ENCODE results near the gene CDK6. TPM values are rescaled to one million over a fixed set of nuclear protein-coding genes. Genes with fewer than 3 reads are reported as not detected.

CDK6 gene
- total and polyA plus RNA-seq, 4 donors = 1.6 to 66.4 (median 12.1) TPM

DNA sequence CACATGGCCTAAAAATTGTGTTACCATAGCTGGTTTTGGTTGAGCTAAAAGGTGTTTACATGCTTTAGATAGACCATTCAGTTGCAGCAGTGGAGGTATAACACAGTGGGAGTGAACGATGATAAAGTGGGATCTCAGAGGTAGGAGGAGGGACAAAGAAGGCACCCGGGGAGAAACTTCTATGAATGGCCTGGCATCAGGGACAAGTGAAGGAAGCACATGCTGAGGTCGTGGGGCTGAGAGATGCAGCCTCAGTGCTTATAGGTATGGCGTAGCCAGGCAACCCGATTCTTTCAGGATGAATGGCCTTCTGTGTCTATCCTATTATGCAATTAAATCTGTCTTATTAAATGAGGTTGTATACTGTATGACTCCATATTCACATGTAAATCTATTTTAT lies 3.9 kb upstream of the CDK6 start:
- H3K4me3 ChIP-seq = no peak overlapping the region
- no peaks in the 10 kb centered on the region for H3K27me3 ChIP-seq (ENCODE audit: control insufficient read depth in 3 of 3, insufficient read depth in 3 of 3, low read length in 2 of 3)
- TF ChIP-seq CTCF (IDR thresholded peaks at IDR 0.05; ENCODE audit: control extremely low read depth, extremely low read depth) = no peak
- no peak overlapping the region for H3K9ac ChIP-seq (ENCODE audit: insufficient read depth in 1 of 2, low read length in 2 of 2)
- no peak for DNase-seq
- H3K36me3 ChIP-seq (ENCODE audit: control insufficient read depth in 4 of 4, insufficient read depth in 4 of 4, low read length in 4 of 4) = no peaks in the 10 kb centered on the region
- ATAC-seq (ENCODE audit: insufficient read depth, low FRiP score) = no peak
- H3K4me1 ChIP-seq (ENCODE audit: control insufficient read depth in 5 of 5, insufficient read depth in 5 of 5, low read length in 5 of 5) = peaks cover 0 to 4% (median 0%) of the 10 kb centered on the region in 5 donors
- H3K9me3 ChIP-seq (ENCODE audit: control insufficient read depth in 4 of 4, insufficient read depth in 3 of 4, low read length in 3 of 4) = no peaks in the 10 kb centered on the region
- H3K27ac ChIP-seq (ENCODE audit: low read depth in 1 of 2, low read length in 1 of 2) = no peak overlapping the region
- 49 to 68% methylated on average over 5 of the region's 5 CpGs for WGBS, 2 donors

GRCh38 chr7:92839901-92840300 lies 3.5 kb upstream of the CDK6 start:
- H3K27ac ChIP-seq (ENCODE audit: low read depth in 1 of 2, low read length in 1 of 2) = no peak overlapping the region
- DNase-seq (no peak), ATAC-seq (ENCODE audit: insufficient read depth, low FRiP score) (no peak)
- no peaks in the 10 kb centered on the region for H3K36me3 ChIP-seq (ENCODE audit: control insufficient read depth in 4 of 4, insufficient read depth in 4 of 4, low read length in 4 of 4)
- no peaks in the 10 kb centered on the region for H3K27me3 ChIP-seq (ENCODE audit: control insufficient read depth in 3 of 3, insufficient read depth in 3 of 3, low read length in 2 of 3)
- no peak for TF ChIP-seq CTCF (IDR thresholded peaks at IDR 0.05; ENCODE audit: control extremely low read depth, extremely low read depth)
- H3K9me3 ChIP-seq (ENCODE audit: control insufficient read depth in 4 of 4, insufficient read depth in 3 of 4, low read length in 3 of 4) = no peaks in the 10 kb centered on the region
- no peak overlapping the region for H3K4me3 ChIP-seq
- peaks cover 0 to 4% (median 0%) of the 10 kb centered on the region in 5 donors for H3K4me1 ChIP-seq (ENCODE audit: control insufficient read depth in 5 of 5, insufficient read depth in 5 of 5, low read length in 5 of 5)
- no peak overlapping the region for H3K9ac ChIP-seq (ENCODE audit: insufficient read depth in 1 of 2, low read length in 2 of 2)
- WGBS, 2 donors = 68 to 70% methylated on average over 1 of the region's 1 CpG

GRCh38 chr7:92838934-92839333 lies 2.6 kb upstream of the CDK6 start:
- no peak for TF ChIP-seq CTCF (IDR thresholded peaks at IDR 0.05; ENCODE audit: control extremely low read depth, extremely low read depth)

More at GRCh38 chr7:92838934-92839333, 2.6 kb upstream of the CDK6 start:
- Histone ChIP-seq H3K4me3 (no peak overlapping the region), H3K9ac (ENCODE audit: insufficient read depth in 1 of 2, low read length in 2 of 2) (no peak overlapping the region), H3K27me3 (ENCODE audit: control insufficient read depth in 3 of 3, insufficient read depth in 3 of 3, low read length in 2 of 3) (no peaks in the 10 kb centered on the region), H3K4me1 (ENCODE audit: control insufficient read depth in 5 of 5, insufficient read depth in 5 of 5, low read length in 5 of 5) (peaks cover 0 to 4% (median 0%) of the 10 kb centered on the region in 5 donors), H3K36me3 (ENCODE audit: control insufficient read depth in 4 of 4, insufficient read depth in 4 of 4, low read length in 4 of 4) (peaks cover 0 to 3% (median 0%) of the 10 kb centered on the region in 4 donors), H3K27ac (ENCODE audit: low read depth in 1 of 2, low read length in 1 of 2) (no peak overlapping the region), H3K9me3 (ENCODE audit: control insufficient read depth in 4 of 4, insufficient read depth in 3 of 4, low read length in 3 of 4) (no peaks in the 10 kb centered on the region)
- ATAC-seq (ENCODE audit: insufficient read depth, low FRiP score) = no peak
- DNase-seq = no peak

Measured in lung (tissue), 12 donors.